ENCODE results near the gene PBX4. TPM values are rescaled to one million over a fixed set of nuclear protein-coding genes. Genes with fewer than 3 reads are reported as not detected.
A peak's percentile ranks its signal among the peaks of the same experiment; 100 is the strongest.

Gene PBX4
- total RNA-seq, 4 donors from 2014 or later, result 3.3 to 14.9 (median 4.8) TPM

DNA sequence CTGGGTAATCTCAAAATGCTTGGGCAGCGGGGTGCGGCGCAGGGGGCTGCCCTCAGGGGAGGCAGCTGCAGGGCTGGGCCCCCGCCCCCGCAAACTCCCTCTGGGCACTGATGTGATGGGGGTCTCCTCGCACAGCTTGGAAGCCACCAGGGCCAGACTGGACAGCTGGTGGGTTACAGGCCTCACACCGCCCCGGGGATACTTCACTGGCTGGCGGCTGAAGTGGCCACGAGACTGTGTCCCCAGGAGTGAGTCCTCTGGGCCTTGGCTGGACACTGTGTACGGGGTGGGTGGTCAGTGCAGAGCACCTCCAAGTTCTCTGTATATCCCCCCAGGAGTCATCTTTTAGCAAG, 11.6 kb upstream of the PBX4 start:
- Histone ChIP-seq H3K27ac (no peak overlapping the region), H3K4me3 (no peak overlapping the region), H3K36me3 (peaks cover 26% of the 10 kb centered on the region), H3K4me1 (peaks cover 19% of the 10 kb centered on the region), H3K27me3 (no peaks in the 10 kb centered on the region), H3K9me3 (no peaks in the 10 kb centered on the region)
- TF ChIP-seq POLR2AphosphoS5 (IDR thresholded peaks at IDR 0.05) (no peak), POLR2A (IDR thresholded peaks at IDR 0.05) (no peak), EP300 (IDR thresholded peaks at IDR 0.05) (no peak)
- TF ChIP-seq, protein P1, sequence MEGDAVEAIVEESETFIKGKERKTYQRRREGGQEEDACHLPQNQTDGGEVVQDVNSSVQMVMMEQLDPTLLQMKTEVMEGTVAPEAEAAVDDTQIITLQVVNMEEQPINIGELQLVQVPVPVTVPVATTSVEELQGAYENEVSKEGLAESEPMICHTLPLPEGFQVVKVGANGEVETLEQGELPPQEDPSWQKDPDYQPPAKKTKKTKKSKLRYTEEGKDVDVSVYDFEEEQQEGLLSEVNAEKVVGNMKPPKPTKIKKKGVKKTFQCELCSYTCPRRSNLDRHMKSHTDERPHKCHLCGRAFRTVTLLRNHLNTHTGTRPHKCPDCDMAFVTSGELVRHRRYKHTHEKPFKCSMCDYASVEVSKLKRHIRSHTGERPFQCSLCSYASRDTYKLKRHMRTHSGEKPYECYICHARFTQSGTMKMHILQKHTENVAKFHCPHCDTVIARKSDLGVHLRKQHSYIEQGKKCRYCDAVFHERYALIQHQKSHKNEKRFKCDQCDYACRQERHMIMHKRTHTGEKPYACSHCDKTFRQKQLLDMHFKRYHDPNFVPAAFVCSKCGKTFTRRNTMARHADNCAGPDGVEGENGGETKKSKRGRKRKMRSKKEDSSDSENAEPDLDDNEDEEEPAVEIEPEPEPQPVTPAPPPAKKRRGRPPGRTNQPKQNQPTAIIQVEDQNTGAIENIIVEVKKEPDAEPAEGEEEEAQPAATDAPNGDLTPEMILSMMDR (IDR thresholded peaks at IDR 0.05), result no peak
- DNase-seq (ENCODE audit: low spot score in 2 of 2), result no peak
- 93% methylated on average over 3 of the region's 11 CpGs for WGBS

GRCh38 chr19:19628501-19629134, 10.1 kb upstream of the PBX4 start:
- 25% methylated on average over 17 of the region's 51 CpGs for WGBS
- peak overlapping the region; percentile 63 for H3K4me3 ChIP-seq
- no peaks in the 10 kb centered on the region for H3K9me3 ChIP-seq
- no peaks in the 10 kb centered on the region for H3K27me3 ChIP-seq
- no peak for DNase-seq (ENCODE audit: low spot score in 2 of 2)
- peaks cover 20% of the 10 kb centered on the region for H3K36me3 ChIP-seq
- H3K4me1 ChIP-seq, result peaks cover 19% of the 10 kb centered on the region
- peak overlapping the region; percentile 80 for H3K27ac ChIP-seq
- TF ChIP-seq POLR2AphosphoS5 (IDR thresholded peaks at IDR 0.05) (peak in 2 of 3 donors; percentile 14 to 32), POLR2A (IDR thresholded peaks at IDR 0.05) (no peak), EP300 (IDR thresholded peaks at IDR 0.05) (no peak)
- TF ChIP-seq, protein P1 (IDR thresholded peaks at IDR 0.05), result no peak

DNA sequence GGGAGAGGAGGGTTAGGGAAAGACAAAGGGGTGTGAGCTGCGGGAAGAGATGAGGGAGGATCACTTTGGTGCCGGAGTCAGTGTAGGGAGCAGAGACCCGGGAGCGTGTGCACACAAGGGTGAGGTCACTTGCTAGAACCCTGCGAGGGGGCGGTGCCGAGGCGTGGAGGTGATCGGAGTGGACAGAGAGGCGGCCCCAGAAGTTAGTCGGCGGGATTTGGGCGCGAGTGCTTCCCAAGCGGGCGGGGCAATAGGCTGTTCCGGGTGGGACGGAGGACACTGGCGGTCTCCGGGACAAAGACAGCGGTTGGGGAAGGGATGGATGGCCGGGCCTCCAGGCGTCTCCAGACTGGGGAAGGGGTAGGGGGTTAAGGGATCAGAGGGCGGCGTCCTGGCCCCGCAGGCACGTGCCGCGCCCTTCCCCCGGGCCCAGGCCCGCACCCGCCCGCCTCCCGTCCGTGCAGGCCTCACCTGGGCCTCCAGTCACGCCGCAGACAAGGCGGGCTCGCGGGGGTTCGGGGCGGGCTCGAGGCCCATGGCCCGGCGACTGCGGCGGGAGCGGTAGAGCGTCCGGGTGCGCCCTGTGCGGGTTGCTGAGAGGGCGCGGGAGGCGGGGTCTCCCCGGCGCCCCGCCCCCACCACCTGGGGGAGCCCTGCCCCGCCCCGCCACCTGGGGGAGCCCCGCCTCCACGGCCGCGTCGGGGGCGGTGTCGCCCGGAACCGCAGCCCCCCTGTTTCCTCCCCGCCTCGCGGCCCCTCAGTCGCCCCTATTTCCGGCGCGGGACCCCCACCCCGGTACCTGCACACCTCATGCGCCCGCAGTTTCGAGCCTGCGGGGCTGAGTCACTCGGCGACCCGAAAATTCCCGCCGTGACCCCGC, 9.4 kb upstream of the PBX4 start, which contains the start of gene LPAR2:
LPAR2 (minus strand) TSS at position 600 of the 880 bp plus-strand sequence. CDS start 945 bp downstream, outside the sequence.
- no peak for DNase-seq (ENCODE audit: low spot score in 2 of 2)

DNA sequence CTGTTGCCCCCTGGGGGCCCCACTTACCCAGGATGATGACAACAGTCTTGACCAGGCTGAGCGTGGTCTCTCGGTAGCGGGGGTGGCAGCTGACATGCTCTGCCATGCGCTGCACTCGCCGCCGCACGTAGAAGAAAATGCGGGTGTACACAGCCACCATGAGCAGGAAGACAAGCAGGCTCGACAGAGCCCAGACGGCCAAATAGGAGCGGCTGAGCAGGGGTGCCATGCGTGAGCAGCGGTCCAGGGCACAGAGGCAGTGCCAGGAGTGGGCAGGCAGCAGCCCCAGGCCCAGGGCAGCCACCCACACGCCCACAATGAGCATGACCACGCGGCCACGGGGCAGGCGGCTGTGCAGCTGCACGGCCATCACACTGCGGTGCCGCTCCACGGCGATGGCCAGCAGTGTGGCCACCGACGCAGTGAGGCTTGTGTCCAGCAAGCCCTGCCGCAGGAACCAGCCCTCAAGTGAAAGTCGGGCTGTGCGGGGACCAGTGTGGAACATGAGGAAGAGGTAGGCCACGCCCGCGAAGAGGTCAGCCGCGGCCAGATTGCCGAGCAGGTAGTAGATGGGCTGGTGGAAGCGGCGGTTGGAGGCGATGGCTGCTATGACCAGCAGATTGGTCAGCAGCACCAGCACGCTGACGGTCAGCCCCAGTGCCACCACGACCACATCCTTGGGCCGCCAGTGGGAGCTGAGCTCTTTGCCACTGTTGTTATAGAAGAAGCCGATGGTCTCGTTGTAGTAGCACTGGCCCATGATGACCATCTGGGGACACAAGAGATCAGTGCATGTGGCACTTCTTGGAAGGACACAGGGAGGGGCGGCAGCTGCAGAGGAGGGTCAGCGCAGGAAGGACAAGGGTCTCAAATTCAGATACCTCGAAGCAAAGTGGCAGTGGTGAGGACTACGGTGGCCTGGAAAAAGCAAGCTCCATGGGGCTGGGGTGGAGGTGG, 8.3 kb upstream of the PBX4 start:
- H3K4me1 ChIP-seq, result peaks cover 19% of the 10 kb centered on the region
- peak overlapping the region; percentile 63 for H3K4me3 ChIP-seq
- TF ChIP-seq, protein P1 (IDR thresholded peaks at IDR 0.05), result no peak
- TF ChIP-seq EP300 (IDR thresholded peaks at IDR 0.05) (no peak), POLR2AphosphoS5 (IDR thresholded peaks at IDR 0.05) (no peak), POLR2A (IDR thresholded peaks at IDR 0.05) (no peak)
- DNase-seq (ENCODE audit: low spot score in 2 of 2), result no peak
- peaks cover 15% of the 10 kb centered on the region for H3K36me3 ChIP-seq
- H3K27ac ChIP-seq, result no peak overlapping the region
- H3K9me3 ChIP-seq, result no peaks in the 10 kb centered on the region
- WGBS, result 93% methylated on average over 27 of the region's 48 CpGs
- H3K27me3 ChIP-seq, result no peaks in the 10 kb centered on the region

More for the DNA sequence above, 9.4 kb upstream of the PBX4 start, which contains the start of gene LPAR2:
- Histone ChIP-seq H3K36me3 (peaks cover 15% of the 10 kb centered on the region), H3K27ac (peak within 1 kb of the TSS; percentile 80), H3K9me3 (no peaks in the 10 kb centered on the region), H3K4me3 (peak within 1 kb of the TSS; percentile 63), H3K4me1 (peaks cover 19% of the 10 kb centered on the region), H3K27me3 (no peaks in the 10 kb centered on the region)
- TF ChIP-seq EP300 (IDR thresholded peaks at IDR 0.05) (no peak), POLR2AphosphoS5 (IDR thresholded peaks at IDR 0.05) (no peak)
- TF ChIP-seq, protein P1 (IDR thresholded peaks at IDR 0.05), result no peak
- 1% methylated on average over 47 of the region's 87 CpGs for WGBS
